Measurements from ENCODE around the gene CD44. TPM values are rescaled to one million over a fixed set of nuclear protein-coding genes. Genes with fewer than 3 reads are reported as not detected.

Gene CD44
- total RNA-seq, 6 experiments from 2014 or later = 12.2 to 64.1 (median 22.9) TPM

DNA sequence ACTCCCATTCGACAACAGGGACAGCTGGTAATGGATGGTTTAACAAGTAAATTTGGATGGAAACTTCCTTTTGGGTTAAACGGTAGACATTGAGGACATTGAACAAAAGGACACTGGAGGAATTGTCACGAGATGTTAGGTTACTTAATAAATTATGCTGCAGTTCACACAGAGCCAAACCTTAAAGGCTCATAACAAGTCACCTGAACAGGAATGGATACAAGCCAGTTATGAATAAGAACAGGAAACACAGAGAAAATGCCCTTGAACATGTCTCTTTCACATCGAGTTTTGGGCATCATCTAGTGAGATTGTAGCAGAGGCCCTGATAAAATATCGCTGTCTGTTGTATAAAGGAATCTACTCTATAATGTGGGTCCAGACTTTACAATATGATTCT, 65.6 kb downstream of the CD44 start:
- 79% methylated on average over 5 of the region's 5 CpGs for WGBS (ENCODE audit: insufficient coverage, low coverage, low lambda C conversion rate, missing lambda C conversion rate)
- no peaks in the 10 kb centered on the region for H3K4me1 ChIP-seq
- no peak for TF ChIP-seq POLR2A (IDR thresholded peaks at IDR 0.05)
- TF ChIP-seq, protein P1, sequence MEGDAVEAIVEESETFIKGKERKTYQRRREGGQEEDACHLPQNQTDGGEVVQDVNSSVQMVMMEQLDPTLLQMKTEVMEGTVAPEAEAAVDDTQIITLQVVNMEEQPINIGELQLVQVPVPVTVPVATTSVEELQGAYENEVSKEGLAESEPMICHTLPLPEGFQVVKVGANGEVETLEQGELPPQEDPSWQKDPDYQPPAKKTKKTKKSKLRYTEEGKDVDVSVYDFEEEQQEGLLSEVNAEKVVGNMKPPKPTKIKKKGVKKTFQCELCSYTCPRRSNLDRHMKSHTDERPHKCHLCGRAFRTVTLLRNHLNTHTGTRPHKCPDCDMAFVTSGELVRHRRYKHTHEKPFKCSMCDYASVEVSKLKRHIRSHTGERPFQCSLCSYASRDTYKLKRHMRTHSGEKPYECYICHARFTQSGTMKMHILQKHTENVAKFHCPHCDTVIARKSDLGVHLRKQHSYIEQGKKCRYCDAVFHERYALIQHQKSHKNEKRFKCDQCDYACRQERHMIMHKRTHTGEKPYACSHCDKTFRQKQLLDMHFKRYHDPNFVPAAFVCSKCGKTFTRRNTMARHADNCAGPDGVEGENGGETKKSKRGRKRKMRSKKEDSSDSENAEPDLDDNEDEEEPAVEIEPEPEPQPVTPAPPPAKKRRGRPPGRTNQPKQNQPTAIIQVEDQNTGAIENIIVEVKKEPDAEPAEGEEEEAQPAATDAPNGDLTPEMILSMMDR (IDR thresholded peaks at IDR 0.05) = no peak
- no peak overlapping the region for H3K4me3 ChIP-seq
- no peak for DNase-seq
- intact Hi-C loops (cut with DNase I) = no loop called here
- H3K36me3 ChIP-seq = peaks cover 0 to 4% (median 0%) of the 10 kb centered on the region in 4 donors
- no peaks in the 10 kb centered on the region for H3K9me3 ChIP-seq
- no peak overlapping the region for H3K27ac ChIP-seq
- H3K27me3 ChIP-seq = no peaks in the 10 kb centered on the region
- no peak for ATAC-seq

DNA sequence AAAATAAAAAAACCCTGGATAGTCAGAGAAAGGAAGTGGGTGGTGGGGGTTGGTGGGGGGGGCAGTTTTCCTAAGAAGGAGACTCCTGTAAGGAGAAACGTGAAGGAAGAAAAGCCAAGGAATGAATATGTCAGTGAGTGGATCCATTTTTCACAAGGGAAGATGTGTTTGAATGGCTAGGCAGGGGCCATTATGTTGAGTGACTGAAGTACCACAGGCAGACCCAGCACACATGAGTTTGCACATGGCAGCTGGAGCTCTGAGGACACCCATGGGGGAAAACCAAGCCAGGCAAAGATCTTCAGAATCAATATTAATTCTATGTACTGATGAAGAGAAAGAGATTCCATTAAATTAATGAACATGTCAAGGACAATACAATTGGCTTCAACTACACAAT, 67.6 kb downstream of the CD44 start:
- TF ChIP-seq, protein P1 (IDR thresholded peaks at IDR 0.05) = no peak
- TF ChIP-seq POLR2A (IDR thresholded peaks at IDR 0.05) = no peak
- peaks cover 0 to 3% (median 0%) of the 10 kb centered on the region in 4 donors for H3K4me1 ChIP-seq
- H3K27me3 ChIP-seq = no peaks in the 10 kb centered on the region
- no peak overlapping the region for H3K27ac ChIP-seq
- H3K4me3 ChIP-seq = no peak overlapping the region
- no peaks in the 10 kb centered on the region for H3K9me3 ChIP-seq
- intact Hi-C loops (cut with DNase I) = no loop called here
- no peak for DNase-seq
- WGBS (ENCODE audit: insufficient coverage, low coverage, low lambda C conversion rate, missing lambda C conversion rate) = 44% methylated on average over 1 of the region's 1 CpG
- no peak for ATAC-seq
- H3K36me3 ChIP-seq = no peaks in the 10 kb centered on the region

DNA sequence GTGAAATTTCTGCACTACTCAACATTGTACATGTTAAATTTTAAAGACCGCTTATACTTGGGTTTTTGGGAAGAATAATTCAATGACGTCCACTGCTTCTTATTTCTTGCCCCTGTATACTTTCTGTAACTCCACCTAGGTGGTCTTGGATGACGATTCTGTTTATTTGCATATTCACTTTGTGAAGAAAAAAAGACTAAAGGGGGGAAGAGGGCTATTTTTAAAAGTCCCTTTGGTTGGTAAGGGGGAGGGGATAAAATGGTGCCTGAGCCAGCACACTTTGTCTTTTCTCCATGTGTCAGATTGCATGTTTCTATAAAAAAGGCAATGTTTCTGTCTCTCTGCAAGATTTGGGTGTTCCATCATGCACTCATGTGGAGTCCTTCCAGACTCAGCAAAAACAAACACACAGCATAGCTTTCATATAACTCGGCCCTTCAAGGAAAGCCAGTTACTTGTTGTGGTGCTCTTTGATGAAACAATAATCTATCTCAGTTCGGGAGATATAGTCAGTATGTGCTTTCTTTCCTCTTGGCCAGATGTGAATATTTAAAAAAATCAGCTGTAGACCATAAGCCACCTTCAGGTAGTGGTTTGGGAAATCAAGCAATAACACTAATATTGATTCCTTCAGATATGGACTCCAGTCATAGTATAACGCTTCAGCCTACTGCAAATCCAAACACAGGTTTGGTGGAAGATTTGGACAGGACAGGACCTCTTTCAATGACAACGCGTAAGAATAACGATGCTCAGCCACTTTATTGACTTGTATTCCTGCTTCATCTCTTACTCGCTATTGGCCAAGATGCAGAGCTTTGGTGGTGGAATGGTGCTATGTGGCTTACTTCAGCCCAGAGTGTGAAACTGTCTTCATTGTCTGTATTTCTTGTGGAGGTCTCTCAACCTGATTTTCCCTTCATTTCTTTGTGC, 68.8 kb downstream of the CD44 start:
- H3K27me3 ChIP-seq = no peaks in the 10 kb centered on the region
- DNase-seq = no peak
- intact Hi-C loops (cut with DNase I) = no loop called here
- no peak overlapping the region for H3K4me3 ChIP-seq
- no peak for ATAC-seq
- no peaks in the 10 kb centered on the region for H3K36me3 ChIP-seq
- WGBS (ENCODE audit: insufficient coverage, low coverage, low lambda C conversion rate, missing lambda C conversion rate) = 86% methylated on average over 9 of the region's 10 CpGs
- TF ChIP-seq, protein P1 (IDR thresholded peaks at IDR 0.05) = no peak
- no peak for TF ChIP-seq POLR2A (IDR thresholded peaks at IDR 0.05)
- H3K27ac ChIP-seq = no peak overlapping the region
- H3K9me3 ChIP-seq = no peaks in the 10 kb centered on the region
- H3K4me1 ChIP-seq = peaks cover 0 to 3% (median 0%) of the 10 kb centered on the region in 4 donors

DNA sequence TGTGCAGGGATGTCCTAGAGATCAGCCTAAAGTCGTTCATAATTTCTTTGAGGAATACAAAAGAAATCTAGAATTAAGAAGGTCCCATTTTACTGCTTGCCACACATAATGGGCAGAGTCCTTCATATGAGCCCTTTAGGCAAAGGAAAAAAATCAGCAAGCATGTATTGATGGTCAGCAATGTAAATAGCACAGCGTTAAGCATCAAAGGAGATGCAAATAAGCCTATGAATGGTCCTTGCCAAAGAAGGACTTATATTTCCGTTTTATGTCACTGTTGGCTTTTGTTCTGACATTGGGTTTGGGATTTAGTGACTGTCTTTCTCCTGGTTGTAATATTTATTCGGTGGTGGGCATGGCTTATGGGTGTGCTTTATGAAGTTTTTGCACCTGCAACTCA, 69.8 kb downstream of the CD44 start:
- Histone ChIP-seq H3K27me3 (no peaks in the 10 kb centered on the region), H3K9me3 (no peaks in the 10 kb centered on the region), H3K4me3 (no peak overlapping the region), H3K36me3 (no peaks in the 10 kb centered on the region), H3K27ac (no peak overlapping the region), H3K4me1 (peaks cover 0 to 3% (median 0%) of the 10 kb centered on the region in 4 donors)
- ATAC-seq = no peak
- intact Hi-C loops (cut with DNase I) = no loop called here
- TF ChIP-seq POLR2A (IDR thresholded peaks at IDR 0.05) = no peak
- TF ChIP-seq, protein P1 (IDR thresholded peaks at IDR 0.05) = no peak
- 57% methylated on average over 4 of the region's 4 CpGs for whole genome bisulfite sequencing (ENCODE audit: insufficient coverage, low coverage, low lambda C conversion rate, missing lambda C conversion rate)
- DNase-seq = no peak

Data from right lobe of liver (tissue), 6 donors.